Measurements from ENCODE around the gene WWC1.

DNA sequence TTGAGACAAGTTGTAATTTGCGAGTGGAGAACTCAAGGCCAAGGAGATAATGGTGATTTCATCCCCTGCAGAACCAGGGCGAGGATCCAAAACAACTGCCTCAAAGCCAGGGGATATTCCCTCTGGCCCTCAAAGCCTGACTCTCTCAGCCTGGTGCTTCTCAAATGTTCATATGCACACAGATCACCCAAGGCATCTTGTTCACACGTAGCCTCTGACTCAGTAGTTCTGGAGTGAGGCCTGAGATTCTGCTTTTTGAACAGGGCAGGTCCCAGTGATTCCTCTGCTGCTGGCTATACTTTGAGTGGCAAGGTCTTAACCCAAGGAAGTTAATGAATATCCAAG lies 30.2 kb upstream of the WWC1 start:
- TF ChIP-seq, protein P1, sequence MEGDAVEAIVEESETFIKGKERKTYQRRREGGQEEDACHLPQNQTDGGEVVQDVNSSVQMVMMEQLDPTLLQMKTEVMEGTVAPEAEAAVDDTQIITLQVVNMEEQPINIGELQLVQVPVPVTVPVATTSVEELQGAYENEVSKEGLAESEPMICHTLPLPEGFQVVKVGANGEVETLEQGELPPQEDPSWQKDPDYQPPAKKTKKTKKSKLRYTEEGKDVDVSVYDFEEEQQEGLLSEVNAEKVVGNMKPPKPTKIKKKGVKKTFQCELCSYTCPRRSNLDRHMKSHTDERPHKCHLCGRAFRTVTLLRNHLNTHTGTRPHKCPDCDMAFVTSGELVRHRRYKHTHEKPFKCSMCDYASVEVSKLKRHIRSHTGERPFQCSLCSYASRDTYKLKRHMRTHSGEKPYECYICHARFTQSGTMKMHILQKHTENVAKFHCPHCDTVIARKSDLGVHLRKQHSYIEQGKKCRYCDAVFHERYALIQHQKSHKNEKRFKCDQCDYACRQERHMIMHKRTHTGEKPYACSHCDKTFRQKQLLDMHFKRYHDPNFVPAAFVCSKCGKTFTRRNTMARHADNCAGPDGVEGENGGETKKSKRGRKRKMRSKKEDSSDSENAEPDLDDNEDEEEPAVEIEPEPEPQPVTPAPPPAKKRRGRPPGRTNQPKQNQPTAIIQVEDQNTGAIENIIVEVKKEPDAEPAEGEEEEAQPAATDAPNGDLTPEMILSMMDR (conservative IDR thresholded peaks at IDR 0.05; ENCODE audit: low read length), result no peak
- no peak for TF ChIP-seq EZH2phosphoT487 (IDR thresholded peaks at IDR 0.05; ENCODE audit: borderline replicate concordance, low read depth, low read length)
